Gastrocnemius medialis (tissue), 4 donors: Measurements from ENCODE around the gene TCP11L2.

ENCODE experiments used
- POLR2A ChIP-seq, 2 donors: fragments of 450-650 bp; IDR thresholded peaks; one replicate each; pipeline ENCODE4 v1.6.1; 2017; ENCODE audit warnings: antibody characterized with exemption in 2 of 2, mild to moderate bottlenecking in 2 of 2, moderate library complexity in 2 of 2
- TF ChIP-seq, protein P1 (sequence below), 5 experiments: fragments of 450-650 bp in 3 of 5; fragments of 200-600 bp in 2 of 5; sonication (generic) in 2 of 5; IDR thresholded peaks in 4 of 5; conservative IDR thresholded peaks in 1 of 5; 1 replicate in 4 of 5; 2 replicates in 1 of 5; pipeline ENCODE4 v1.5.1; 2016 to 2019; ENCODE audit warnings: antibody characterized with exemption in 5 of 5, mild to moderate bottlenecking in 3 of 5, moderate library complexity in 3 of 5

DNA sequence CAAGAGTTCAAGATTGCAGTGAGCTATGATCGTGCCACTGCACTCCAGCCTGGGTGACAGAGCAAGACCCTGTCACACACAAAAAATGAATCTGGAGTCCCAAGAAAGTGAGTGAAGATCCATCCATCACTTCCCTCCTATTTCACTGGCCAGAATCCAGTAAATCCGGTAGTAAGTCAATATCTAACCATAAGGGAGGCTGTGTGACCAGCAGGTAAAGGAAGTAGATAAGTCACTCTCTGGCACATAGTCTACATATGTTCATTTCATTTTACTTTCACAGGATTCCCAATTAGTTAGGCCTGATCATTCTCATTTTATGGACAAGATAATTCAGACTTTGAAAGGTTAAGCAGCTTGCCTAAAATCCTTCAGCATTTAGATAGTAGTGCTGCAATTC, 11.9 kb upstream of the TCP11L2 start:
- TF ChIP-seq, protein P1, sequence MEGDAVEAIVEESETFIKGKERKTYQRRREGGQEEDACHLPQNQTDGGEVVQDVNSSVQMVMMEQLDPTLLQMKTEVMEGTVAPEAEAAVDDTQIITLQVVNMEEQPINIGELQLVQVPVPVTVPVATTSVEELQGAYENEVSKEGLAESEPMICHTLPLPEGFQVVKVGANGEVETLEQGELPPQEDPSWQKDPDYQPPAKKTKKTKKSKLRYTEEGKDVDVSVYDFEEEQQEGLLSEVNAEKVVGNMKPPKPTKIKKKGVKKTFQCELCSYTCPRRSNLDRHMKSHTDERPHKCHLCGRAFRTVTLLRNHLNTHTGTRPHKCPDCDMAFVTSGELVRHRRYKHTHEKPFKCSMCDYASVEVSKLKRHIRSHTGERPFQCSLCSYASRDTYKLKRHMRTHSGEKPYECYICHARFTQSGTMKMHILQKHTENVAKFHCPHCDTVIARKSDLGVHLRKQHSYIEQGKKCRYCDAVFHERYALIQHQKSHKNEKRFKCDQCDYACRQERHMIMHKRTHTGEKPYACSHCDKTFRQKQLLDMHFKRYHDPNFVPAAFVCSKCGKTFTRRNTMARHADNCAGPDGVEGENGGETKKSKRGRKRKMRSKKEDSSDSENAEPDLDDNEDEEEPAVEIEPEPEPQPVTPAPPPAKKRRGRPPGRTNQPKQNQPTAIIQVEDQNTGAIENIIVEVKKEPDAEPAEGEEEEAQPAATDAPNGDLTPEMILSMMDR (IDR thresholded peaks at IDR 0.05 in 4 of 5, conservative IDR thresholded peaks at IDR 0.05 in 1 of 5): no peak
- TF ChIP-seq POLR2A (IDR thresholded peaks at IDR 0.05): no peak
